GM10847 (cell line): ENCODE results near the gene UBQLN4.

ENCODE experiments used
- POLR2A ChIP-seq: IDR thresholded peaks from 2 replicates; pipeline ENCODE4 v1.6.1; 2011; ENCODE audit not compliant: insufficient read length; ENCODE audit errors: extremely low read depth

UBQLN4 gene

GRCh38 chr1:156053768-156054499 is at the start of gene UBQLN4:
TSS of gene UBQLN4 (minus strand) at chr1:156053798. CDS start at chr1:156053701, 97 bp downstream.
- TF ChIP-seq POLR2A = no peak

- TF ChIP-seq POLR2A = no peak
These were observed 49.3 kb upstream of the UBQLN4 start for GRCh38 chr1:156102633-156103511.

- no peak for TF ChIP-seq POLR2A
These were observed 48.3 kb upstream of the UBQLN4 start for GRCh38 chr1:156101880-156102279.

- no peak for TF ChIP-seq POLR2A
These were observed 46.8 kb upstream of the UBQLN4 start for GRCh38 chr1:156100205-156100995.

- no peak for TF ChIP-seq POLR2A
These were observed 45.7 kb upstream of the UBQLN4 start for GRCh38 chr1:156099282-156099681.

GRCh38 chr1:156098784-156099183 is 45.2 kb upstream of the UBQLN4 start:
- no peak for TF ChIP-seq POLR2A

GRCh38 chr1:156097499-156098178 is 44.0 kb upstream of the UBQLN4 start:
- TF ChIP-seq POLR2A = no peak

- no peak for TF ChIP-seq POLR2A
These were observed 43.2 kb upstream of the UBQLN4 start for GRCh38 chr1:156096640-156097391.

- no peak for TF ChIP-seq POLR2A
These were observed 42.4 kb upstream of the UBQLN4 start for GRCh38 chr1:156095906-156096508.

- no peak for TF ChIP-seq POLR2A
These were observed 38.0 kb upstream of the UBQLN4 start for GRCh38 chr1:156091610-156092009.

- no peak for TF ChIP-seq POLR2A
These were observed 37.2 kb upstream of the UBQLN4 start for GRCh38 chr1:156090840-156091188.

GRCh38 chr1:156090138-156090839 is 36.7 kb upstream of the UBQLN4 start:
- TF ChIP-seq POLR2A = no peak

- TF ChIP-seq POLR2A = no peak
These were observed 36.1 kb upstream of the UBQLN4 start for GRCh38 chr1:156089704-156090103.
